GM12892 (cell line): ENCODE measurements around the gene ATP2A3.

ENCODE experiments used
- POLR2A ChIP-seq: IDR thresholded peaks from 2 replicates; pipeline ENCODE4 v1.6.1; 2011; ENCODE audit warnings: low read depth, low read length, control low read depth
- TAF1 ChIP-seq: IDR thresholded peaks from 2 replicates; pipeline ENCODE4 v1.6.1; 2011; ENCODE audit warnings: low read depth, mild to moderate bottlenecking, control low read depth, low read length, borderline replicate concordance

- TF ChIP-seq TAF1, result no peak
- no peak for TF ChIP-seq POLR2A
Measured at GRCh38 chr17:3909257-3909656, 55.0 kb downstream of the ATP2A3 start.
